Measurements from ENCODE around the gene SUFU. TPM values are rescaled to one million over a fixed set of nuclear protein-coding genes. Genes with fewer than 3 reads are reported as not detected.

SUFU gene
- total and polyA plus RNA-seq, 2 of the 13 experiments (the other 11 are each of a cell fraction or from before 2014, with no cell fraction given): 2.9 to 5.5 TPM

DNA sequence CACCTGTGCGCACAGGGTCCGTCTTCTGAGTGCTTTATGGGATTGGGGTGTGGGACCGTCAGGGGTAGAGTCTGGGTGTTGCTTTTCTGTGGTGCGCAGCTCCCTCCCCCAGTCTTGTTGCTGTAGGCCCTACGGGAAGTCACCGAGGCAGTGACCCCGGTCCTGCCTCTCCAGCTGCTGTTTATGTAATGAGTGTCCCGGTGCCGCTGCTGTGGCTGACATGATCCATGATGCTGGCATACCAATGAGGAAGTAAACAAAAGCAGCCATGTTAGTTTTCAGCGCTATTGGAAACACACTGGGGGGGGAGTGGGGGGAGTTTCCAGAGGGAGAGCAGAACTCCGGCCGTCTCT lies 141.6 kb downstream of the SUFU start (continued):
- TF ChIP-seq, protein P1, sequence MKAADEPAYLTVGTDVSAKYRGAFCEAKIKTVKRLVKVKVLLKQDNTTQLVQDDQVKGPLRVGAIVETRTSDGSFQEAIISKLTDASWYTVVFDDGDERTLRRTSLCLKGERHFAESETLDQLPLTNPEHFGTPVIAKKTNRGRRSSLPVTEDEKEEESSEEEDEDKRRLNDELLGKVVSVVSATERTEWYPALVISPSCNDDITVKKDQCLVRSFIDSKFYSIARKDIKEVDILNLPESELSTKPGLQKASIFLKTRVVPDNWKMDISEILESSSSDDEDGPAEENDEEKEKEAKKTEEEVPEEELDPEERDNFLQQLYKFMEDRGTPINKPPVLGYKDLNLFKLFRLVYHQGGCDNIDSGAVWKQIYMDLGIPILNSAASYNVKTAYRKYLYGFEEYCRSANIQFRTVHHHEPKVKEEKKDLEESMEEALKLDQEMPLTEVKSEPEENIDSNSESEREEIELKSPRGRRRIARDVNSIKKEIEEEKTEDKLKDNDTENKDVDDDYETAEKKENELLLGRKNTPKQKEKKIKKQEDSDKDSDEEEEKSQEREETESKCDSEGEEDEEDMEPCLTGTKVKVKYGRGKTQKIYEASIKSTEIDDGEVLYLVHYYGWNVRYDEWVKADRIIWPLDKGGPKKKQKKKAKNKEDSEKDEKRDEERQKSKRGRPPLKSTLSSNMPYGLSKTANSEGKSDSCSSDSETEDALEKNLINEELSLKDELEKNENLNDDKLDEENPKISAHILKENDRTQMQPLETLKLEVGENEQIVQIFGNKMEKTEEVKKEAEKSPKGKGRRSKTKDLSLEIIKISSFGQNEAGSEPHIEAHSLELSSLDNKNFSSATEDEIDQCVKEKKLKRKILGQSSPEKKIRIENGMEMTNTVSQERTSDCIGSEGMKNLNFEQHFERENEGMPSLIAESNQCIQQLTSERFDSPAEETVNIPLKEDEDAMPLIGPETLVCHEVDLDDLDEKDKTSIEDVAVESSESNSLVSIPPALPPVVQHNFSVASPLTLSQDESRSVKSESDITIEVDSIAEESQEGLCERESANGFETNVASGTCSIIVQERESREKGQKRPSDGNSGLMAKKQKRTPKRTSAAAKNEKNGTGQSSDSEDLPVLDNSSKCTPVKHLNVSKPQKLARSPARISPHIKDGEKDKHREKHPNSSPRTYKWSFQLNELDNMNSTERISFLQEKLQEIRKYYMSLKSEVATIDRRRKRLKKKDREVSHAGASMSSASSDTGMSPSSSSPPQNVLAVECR (CRISPR knock-in tag; IDR thresholded peaks at IDR 0.05; ENCODE audit: borderline replicate concordance): peak; percentile 42; the same call in 1 of the 2 replicates
- TF ChIP-seq, protein P2, sequence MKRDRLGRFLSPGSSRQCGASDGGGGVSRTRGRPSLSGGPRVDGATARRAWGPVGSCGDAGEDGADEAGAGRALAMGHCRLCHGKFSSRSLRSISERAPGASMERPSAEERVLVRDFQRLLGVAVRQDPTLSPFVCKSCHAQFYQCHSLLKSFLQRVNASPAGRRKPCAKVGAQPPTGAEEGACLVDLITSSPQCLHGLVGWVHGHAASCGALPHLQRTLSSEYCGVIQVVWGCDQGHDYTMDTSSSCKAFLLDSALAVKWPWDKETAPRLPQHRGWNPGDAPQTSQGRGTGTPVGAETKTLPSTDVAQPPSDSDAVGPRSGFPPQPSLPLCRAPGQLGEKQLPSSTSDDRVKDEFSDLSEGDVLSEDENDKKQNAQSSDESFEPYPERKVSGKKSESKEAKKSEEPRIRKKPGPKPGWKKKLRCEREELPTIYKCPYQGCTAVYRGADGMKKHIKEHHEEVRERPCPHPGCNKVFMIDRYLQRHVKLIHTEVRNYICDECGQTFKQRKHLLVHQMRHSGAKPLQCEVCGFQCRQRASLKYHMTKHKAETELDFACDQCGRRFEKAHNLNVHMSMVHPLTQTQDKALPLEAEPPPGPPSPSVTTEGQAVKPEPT (CRISPR knock-in tag; IDR thresholded peaks at IDR 0.05; ENCODE audit: low read depth): no peak
- TF ChIP-seq GTF2F1 (IDR thresholded peaks at IDR 0.05; ENCODE audit: low read length) (no peak), MXI1 (IDR thresholded peaks at IDR 0.05; ENCODE audit: borderline replicate concordance, low read depth, low read length) (peak; percentile 64; the same call in 1 of the 3 replicates), HIVEP1 (CRISPR knock-in tag; IDR thresholded peaks at IDR 0.05) (no peak), ZNF253 (CRISPR knock-in tag; IDR thresholded peaks at IDR 0.05; ENCODE audit: borderline replicate concordance) (no peak)

All from HepG2 (cell line).